SK-N-SH (cell line): ENCODE measurements around the gene DPPA2.

Experiments used
- FOSL2 ChIP-seq: IDR thresholded peaks from 2 replicates; pipeline ENCODE4 v1.4.0; 2012; ENCODE audit warnings: low read depth, mild to moderate bottlenecking, moderate library complexity, borderline replicate concordance
- FOXM1 ChIP-seq: IDR thresholded peaks from 2 replicates; pipeline ENCODE4 v1.4.0; 2012; ENCODE audit warnings: low read depth, mild to moderate bottlenecking
- GABPA ChIP-seq: IDR thresholded peaks from 2 replicates; pipeline ENCODE4 v1.4.0; 2012; ENCODE audit warnings: low read depth, mild to moderate bottlenecking
- GATA2 ChIP-seq: sonication (generic); formaldehyde crosslinking; IDR thresholded peaks from 2 replicates; pipeline ENCODE4 v1.5.0; 2020; ENCODE audit warnings: mild to moderate bottlenecking, missing genetic modification reagents
- POLR2AphosphoS5 ChIP-seq: IDR thresholded peaks from 2 replicates; pipeline ENCODE4 v1.6.1; 2012; ENCODE audit warnings: low read depth, low read length
- REST ChIP-seq: IDR thresholded peaks from 2 replicates; pipeline ENCODE4 v1.6.1; 2012; ENCODE audit warnings: mild to moderate bottlenecking, low read depth, low read length, moderate library complexity
- SMC3 ChIP-seq: IDR thresholded peaks from 2 replicates; pipeline ENCODE4 v1.6.1; 2012; ENCODE audit warnings: low read depth, low read length, improper control_type of control experiment
- TF ChIP-seq, protein P1 (sequence below): fragments of 200-600 bp; sonication (generic); IDR thresholded peaks from 2 replicates; pipeline ENCODE4 v1.6.1; 2017; ENCODE audit warnings: antibody characterized with exemption, mild to moderate bottlenecking, moderate library complexity
- TF ChIP-seq, protein P2 (sequence below): fragments of 150-350 bp; IDR thresholded peaks from 2 replicates; pipeline ENCODE4 v1.6.1; 2017; ENCODE audit warnings: antibody characterized with exemption, low read length, low read depth, borderline replicate concordance
- TF ChIP-seq, protein P3 (sequence below): IDR thresholded peaks from 2 replicates; pipeline ENCODE4 v1.4.0; 2012; ENCODE audit warnings: low read depth, borderline replicate concordance

DNA sequence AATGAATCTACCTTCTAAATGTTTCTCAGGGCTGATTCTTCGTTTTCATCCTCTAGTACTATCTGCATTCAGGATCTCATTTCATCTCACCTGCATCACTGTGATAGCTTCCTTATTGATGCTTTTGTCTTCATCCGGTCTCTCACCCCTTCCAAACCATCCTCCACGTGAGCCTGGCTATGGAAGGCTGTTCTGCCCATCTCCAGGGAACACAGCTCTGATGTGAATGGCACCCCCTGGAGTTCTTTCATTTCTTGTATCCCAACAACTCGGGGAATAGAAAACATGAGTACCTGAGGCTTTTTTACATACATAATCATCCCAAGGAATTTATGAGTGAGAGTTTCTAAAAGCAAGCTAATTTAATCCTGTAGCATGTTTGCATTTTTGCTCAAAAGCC, 29.8 kb upstream of the DPPA2 start:
- TF ChIP-seq POLR2AphosphoS5 (no peak), FOSL2 (no peak), GATA2 (CRISPR knock-in tag) (no peak), REST (no peak), SMC3 (no peak), GABPA (no peak), FOXM1 (no peak)
- TF ChIP-seq, protein P1, sequence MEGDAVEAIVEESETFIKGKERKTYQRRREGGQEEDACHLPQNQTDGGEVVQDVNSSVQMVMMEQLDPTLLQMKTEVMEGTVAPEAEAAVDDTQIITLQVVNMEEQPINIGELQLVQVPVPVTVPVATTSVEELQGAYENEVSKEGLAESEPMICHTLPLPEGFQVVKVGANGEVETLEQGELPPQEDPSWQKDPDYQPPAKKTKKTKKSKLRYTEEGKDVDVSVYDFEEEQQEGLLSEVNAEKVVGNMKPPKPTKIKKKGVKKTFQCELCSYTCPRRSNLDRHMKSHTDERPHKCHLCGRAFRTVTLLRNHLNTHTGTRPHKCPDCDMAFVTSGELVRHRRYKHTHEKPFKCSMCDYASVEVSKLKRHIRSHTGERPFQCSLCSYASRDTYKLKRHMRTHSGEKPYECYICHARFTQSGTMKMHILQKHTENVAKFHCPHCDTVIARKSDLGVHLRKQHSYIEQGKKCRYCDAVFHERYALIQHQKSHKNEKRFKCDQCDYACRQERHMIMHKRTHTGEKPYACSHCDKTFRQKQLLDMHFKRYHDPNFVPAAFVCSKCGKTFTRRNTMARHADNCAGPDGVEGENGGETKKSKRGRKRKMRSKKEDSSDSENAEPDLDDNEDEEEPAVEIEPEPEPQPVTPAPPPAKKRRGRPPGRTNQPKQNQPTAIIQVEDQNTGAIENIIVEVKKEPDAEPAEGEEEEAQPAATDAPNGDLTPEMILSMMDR: no peak
- TF ChIP-seq, protein P2, sequence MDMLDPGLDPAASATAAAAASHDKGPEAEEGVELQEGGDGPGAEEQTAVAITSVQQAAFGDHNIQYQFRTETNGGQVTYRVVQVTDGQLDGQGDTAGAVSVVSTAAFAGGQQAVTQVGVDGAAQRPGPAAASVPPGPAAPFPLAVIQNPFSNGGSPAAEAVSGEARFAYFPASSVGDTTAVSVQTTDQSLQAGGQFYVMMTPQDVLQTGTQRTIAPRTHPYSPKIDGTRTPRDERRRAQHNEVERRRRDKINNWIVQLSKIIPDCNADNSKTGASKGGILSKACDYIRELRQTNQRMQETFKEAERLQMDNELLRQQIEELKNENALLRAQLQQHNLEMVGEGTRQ: no peak
- TF ChIP-seq, protein P3, sequence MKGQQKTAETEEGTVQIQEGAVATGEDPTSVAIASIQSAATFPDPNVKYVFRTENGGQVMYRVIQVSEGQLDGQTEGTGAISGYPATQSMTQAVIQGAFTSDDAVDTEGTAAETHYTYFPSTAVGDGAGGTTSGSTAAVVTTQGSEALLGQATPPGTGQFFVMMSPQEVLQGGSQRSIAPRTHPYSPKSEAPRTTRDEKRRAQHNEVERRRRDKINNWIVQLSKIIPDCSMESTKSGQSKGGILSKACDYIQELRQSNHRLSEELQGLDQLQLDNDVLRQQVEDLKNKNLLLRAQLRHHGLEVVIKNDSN: no peak
